NCI-H1105 treated with DMSO at 0.1 percent for 48 hours (cell line): ENCODE measurements around the gene SF3A2.
A peak's percentile ranks its signal among the peaks of the same experiment; 100 is the strongest.
"Not testable (repeated sequence)": the region's sequence is repeated elsewhere in the genome, so short reads cannot be mapped to it uniquely, and the experiment has no call there.

ENCODE experiments used
- DNase-seq: peaks from one replicate; lab custom pipeline; 2025; lab: John Stamatoyannopoulos, UW

SF3A2 gene, protein sequence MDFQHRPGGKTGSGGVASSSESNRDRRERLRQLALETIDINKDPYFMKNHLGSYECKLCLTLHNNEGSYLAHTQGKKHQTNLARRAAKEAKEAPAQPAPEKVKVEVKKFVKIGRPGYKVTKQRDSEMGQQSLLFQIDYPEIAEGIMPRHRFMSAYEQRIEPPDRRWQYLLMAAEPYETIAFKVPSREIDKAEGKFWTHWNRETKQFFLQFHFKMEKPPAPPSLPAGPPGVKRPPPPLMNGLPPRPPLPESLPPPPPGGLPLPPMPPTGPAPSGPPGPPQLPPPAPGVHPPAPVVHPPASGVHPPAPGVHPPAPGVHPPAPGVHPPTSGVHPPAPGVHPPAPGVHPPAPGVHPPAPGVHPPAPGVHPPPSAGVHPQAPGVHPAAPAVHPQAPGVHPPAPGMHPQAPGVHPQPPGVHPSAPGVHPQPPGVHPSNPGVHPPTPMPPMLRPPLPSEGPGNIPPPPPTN

DNA sequence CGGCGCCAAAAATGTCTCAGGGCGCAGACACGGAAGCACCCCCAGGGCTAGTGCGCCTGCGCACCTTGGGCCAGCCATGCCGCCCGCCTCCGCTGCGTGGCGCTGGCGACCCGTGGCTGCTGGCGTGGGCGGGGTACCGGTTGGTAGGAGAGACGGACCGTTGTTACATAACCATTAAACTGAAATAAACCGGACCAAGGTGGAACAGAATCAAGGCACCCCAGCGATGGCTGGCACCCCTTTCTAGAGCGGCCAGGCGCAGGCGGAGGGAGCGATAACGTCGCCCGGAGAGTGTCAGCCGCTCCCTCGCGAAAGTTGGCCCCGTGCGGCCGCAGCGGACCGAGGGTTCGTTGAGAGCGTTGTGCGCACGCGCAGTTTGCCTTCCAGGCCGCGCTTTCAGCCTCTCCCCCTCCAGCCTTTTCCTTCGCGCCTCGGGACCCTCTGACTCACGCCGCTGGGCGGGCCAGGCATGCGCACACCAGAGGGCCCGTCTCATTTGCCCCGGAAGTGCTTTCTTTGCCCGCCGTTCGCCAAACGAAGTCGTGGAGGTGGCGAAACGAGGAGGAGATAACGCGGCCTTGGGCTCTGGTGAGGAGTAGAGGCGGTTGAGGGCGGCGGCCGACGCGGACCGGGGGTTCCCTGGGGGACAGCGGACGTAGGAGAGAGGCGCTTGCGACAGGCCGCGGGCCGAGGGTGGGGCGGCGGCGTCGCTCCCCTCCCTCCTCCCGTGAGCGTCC lies at the start of gene SF3A2, which contains the start of gene PLEKHJ1:
SF3A2 (plus strand) TSS at position 511 of the 737 bp plus-strand sequence. CDS start 6,595 bp downstream, outside the sequence.
PLEKHJ1 (minus strand) TSS at position 16 of the 737 bp plus-strand sequence. CDS start 81 bp downstream, outside the sequence.
- peak; percentile 99 for DNase-seq

DNA sequence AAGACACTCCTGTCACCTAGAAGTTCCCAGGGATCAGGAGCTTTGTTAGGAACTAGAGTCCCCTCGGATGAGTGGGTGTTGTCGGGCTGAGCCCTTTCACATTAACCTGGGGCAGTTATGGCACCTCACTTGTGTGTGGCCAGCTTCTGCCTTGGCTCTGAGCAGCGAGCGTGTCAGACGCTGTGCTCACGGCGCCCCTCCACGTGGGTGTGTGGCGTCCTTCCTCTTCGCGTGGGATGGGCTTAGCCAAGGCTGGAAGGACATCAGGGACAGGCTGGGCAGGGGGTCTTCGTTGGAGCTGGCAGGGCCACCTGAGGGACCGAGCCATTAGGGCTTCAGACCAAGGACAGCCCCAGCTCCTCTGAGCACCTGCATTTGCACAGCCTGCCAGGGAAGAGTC lies 49.5 kb upstream of the SF3A2 start:
- no peak for DNase-seq

DNA sequence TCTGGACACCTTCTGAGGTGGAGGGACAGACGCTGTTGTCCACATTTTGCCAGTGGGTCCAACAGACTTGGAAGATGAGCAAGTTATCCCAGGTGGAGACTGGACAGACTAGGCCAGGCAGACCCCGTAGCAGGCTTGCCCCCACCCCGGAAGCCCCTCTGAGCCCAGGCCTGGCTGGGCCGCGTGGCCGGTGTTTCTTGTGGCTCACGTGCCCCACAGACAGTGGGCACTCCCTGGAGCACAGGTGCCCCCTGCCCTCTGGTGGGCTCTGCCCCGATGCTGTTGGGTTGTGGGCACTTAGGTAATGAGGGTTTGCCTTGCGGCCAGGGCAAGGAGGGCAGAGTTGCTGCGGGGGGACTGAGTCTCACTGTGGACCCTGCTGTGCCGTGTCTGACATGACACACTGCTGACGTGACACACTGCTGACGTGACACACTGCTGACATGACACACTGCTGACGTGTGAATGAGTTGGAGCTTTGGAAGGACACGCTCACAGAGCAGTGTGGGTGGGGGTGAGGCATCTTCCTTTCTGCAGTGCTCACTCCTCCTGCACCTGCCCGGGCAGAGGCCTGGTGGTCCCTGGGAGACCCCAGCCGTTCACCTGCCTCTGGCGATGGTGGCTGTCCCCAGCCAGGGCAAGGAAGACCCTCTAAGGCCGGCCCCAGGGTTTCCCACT lies 47.8 kb upstream of the SF3A2 start:
- no peak for DNase-seq

DNA sequence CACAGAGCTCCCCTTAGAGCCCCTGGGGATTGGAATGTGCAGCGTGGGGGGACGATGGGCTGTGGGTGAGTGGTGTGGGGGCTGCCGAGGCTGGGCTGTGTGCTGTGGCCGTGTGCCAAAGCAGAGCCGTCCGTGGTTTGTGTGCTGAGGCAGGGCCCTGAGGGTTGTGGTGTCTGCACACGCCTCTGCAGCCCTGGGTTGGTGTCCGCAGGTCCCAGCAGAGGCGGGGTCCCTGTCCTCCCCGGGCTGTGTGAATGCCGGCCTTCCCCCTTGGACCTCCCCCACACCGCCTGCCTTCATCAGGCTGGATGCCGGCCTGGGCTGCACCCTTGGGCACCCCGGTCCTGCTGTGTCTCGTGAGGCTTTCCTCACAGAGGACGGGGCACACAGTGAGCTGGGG lies 46.7 kb upstream of the SF3A2 start:
- no peak for DNase-seq

DNA sequence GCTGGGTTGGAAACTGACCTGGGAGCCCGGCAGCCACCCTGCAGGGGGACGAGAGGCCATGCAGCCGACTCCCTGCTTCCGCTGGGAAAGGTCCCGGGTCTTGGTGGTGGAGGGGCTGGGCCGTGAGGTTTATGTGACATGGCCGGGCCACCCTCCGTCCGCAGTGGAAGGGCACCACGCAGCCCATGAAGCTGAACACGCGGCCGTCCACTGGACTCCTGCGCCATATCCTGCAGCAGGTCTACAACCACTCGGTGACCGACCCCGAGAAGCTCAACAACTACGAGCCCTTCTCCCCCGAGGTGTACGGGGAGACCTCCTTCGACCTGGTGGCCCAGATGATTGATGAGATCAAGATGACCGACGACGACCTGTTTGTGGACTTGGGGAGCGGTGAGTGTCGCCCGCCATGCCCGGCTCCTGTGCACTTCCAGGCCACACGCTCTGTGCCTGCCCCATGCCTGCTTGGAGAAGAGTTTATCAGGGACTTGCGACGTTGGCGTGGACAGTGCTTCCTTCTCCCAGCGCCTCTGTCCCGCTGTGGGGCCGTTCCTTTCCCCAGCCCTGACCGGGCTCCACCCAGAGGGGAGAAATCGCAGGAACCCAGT lies 45.7 kb upstream of the SF3A2 start:
- no peak for DNase-seq

DNA sequence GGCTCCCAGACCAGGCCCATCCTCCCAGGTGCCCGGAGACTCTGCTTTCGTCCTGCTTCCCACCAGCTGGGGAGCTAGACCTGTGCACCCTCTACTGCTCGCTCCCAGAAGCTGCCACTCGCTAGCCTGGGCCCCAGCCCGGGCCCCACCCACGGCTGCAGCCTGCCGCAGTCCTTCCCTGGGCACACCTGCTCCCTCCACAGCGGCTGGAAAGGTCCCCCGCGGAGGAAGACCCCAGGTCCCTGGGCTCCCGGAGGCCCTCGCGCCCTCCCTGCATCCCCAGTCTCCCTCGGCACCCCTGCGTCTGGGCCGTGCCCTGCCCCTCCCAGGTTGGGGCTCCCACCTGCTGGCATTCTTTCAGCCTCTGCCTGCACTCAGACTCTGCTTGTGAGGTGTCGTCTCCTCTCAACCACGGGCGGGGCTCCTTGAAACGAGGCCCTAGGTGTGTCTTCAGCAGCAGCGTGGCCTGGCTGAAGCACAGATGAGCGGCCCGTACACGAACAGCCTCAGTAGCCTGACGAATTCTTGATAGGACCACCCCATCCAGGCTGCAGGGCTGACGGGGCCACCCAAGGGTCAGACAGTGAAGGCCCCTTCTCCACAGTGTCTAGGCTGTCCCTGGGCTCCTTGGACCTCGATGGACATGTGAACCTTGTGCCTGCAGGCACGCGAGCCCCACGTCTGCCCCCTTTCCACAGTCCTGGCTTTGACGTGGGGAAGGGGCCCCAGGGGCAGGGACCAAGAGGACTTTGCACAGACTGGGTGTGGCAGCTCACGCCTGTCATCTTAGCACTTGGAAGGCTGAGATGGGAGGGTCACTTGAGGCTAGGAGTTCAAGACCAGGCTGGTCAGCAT lies 44.9 kb upstream of the SF3A2 start:
- DNase-seq = no peak

DNA sequence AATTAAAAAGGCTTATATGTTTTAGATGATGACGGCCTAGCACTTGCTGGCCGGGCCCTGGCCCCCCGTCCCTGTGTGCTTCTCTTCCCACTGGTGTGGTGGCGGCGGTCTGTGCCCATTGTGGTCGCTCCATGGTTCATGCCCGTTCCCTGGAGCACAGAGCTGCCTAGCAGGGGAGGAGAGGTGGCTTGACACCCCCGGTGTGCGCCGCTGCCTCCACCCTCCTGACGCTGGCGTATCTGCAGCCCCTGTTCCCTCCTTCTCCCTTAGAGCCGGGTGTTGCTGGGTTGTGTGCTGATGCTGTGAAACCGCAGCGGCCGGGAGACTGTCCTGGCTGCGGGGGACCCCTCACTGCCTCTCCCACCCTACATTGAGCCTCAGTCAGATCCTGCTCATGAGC lies 43.8 kb upstream of the SF3A2 start:
- no peak for DNase-seq

DNA sequence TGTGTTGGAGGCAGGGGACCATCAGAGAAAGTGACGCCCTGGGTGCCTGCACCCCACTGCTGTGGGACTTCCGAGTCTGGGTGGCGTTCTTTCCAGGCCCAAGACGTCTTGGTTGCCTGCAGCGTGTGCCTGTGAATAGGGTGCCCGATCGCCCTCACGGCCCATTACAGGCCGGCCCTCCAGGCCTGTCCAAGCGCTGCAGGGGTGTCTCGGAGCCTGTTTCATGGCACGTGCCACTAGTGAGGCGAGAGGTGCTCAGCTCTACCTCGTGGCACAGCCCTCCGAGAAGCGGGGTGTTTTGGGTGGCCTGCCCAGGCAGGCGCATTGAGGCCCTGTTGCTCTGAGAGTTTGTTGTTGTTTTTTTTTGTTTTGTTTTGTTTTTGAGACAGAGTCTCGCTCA lies 42.8 kb upstream of the SF3A2 start:
- no peak for DNase-seq

DNA sequence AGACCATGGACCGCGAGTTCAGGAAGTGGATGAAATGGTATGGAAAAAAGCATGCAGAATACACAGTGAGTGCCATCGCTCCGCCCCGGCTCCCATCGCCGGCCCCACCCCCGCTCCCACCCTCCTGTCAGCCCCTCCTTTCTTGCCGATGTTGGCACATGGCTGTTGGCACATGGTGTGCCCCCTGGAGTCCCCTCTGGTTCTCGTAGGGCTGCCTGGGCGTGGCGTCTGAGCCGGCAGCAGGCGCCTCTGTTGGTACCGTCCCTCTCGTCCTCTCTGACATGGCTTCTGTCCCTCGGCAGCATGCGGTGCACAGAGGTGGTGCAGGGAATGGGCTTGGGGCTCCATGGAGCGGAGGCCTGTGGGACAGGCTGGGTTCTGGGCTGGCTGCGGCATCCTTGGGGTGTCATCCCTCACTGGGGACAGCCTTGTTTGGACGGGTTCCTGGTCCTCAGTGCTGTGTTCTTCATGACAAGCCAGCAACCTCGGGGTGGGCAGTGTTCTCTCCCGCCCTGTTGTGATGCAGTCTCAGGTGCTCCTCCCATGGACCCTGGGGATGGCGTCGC lies 42.0 kb upstream of the SF3A2 start:
- no peak for DNase-seq

DNA sequence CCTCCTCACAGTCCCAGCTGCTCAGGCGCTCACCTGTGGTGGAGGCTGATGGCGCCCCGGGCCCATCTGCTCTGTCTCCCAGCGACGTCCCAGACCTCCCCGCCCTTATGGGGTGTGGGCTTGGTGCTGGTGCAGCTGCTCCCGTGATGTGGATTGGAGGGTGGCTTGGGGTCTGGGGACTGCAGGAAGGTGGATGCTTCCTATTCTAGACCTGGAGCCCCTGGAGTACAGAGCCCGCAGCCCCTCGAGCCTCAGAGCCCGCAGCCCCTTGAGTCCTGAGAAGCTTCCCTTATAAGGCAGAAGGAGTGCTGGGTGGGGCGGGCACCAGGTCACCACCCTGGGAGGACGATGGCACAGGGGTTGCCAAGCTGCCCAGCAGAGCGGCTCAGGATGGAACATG lies 41.3 kb upstream of the SF3A2 start:
- no peak for DNase-seq

DNA sequence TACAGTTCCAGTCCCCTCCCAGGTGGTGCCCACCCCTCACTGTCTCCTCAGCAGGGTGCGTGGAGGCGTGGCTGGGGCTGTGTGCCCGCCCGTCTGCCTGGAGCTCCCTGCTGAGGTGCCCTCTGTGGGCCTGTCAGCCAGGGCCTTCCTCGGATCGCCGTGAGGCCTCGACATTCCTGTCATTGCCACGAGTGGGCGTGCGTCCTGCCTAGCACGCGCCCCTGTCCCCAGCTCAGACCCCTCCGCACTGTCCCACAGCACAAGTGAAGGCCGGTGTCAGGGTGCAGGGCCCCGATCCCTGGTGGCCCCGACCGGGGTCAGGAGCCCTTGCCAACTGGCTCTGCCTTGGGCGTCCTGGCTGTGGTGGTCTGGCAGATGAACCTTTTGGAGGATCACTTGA lies 40.7 kb upstream of the SF3A2 start:
- DNase-seq = no peak

DNA sequence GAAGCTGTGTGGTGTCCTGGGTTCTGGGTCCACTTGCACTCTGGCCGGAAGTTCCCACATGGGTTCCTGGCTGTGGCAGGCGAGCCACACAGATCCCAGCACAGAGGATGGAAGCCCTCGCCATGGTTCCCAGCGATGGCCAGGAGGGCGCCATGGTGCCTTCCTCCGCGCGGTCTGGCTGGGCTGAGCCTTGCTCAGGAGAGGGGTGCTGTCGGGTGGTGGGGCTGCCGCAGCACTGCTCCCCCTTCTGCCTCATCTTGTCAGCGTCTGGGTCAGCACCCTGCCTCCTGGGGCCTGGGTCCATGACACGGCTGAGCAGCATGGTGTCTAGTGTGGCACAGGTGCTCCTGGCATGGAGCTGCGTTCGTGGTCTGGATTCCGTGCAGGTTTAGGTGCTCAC lies 39.4 kb upstream of the SF3A2 start:
- no peak for DNase-seq

DNA sequence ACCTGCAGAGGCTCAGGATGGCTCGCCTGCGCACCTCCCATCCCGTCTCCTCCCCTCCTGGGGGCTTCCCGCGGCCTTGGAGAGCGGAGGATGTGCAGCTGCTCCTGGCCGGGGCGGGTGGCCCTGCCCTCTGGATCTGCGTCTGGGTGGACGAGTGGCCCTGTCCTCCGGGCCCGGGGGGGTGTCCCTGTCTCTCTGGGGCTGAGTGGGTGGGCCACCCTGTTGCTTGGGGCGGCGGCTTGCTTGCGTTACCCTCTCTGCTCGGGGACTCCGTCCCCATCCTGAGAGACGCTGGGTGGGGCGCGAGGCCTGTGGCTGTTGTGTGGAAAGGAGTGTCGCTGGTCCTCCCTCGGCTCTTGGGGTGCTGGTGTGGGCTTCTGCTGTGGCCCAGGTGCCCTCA lies 38.3 kb upstream of the SF3A2 start:
- DNase-seq = no peak

DNA sequence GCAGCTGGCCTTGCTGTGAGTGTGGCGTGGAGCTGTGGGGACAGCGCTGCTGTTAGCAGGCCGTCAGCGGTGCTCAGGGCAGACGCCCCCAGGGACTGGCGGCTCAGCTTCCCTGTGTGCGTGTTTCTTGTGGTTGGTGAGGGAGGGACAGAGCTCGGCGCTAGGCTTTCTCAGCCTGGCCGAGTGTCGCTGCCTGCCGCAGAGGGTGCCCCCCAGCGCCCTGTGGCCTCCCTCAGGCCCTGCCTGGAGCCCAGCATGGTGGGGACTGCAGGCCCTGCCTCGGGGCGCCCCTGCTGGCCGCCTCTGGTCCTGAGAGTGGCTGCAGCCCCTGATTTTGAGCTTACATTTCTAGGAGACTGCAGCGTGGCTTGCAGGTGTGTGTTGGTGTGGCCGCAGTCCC lies 37.4 kb upstream of the SF3A2 start:
- DNase-seq = no peak

DNA sequence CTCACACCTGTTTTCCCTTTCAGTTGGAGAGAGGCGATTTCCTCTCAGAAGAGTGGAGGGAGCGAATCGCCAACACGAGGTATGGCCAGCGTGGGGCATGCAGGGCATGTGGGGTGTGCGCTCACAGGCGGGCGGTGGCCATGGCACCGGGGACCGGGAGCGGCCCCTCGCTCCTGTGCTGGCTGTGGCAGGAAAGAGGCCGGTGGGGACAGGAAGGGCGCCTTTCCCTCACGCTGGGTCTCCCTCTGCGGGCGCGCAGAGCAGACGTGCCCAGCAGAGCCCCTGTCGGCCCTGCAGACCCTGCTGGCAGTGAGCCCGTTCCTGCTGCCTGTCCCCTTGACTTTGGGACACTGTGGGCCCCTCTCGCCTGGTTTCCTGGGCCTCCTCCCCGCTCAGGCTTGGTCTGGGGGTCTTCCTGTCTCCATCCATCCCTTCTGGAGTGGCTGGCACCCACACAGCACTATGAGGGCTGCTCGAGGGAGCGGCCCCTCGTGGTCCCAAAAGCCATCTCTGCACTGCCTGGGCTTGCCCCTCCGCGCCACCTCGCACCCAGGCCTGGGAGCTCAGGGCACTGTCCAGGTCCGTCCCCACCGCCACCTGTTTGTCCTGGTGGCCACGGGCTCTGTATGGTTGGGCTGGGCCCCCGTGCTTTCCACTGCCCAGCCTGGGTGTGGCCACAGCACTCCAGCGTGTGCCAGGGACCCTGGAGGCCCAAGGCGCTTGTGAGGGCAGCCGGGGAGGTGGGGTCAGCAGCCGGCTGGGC lies 36.6 kb upstream of the SF3A2 start:
- DNase-seq = no peak

DNA sequence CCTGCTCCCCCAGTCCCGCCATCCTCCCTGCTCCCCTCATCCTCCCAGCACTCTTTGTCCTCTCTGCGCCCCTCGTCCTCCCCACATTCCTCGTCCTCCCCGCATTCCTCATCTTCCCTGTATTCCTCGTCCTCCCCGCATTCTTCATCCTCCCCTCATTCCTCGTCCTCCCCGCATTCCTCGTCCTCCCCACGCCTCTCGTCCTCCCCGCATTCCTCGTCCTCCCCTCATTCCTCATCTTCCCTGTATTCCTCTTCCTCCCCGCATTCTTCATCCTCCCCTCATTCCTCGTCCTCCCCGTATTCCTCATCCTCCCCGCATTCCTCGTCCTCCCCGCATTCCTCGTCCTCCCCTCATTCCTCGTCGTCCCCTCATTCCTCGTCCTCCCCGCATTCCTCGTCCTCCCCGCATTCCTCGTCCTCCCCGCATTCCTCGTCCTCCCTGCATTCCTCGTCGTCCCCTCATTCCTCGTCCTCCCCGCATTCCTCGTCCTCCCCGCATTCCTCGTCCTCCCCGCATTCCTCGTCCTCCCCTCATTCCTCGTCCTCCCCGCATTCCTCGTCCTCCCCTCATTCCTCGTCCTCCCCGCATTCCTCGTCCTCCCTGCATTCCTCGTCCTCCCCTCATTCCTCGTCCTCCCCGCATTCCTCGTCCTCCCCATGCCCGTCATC lies 35.9 kb upstream of the SF3A2 start:
- DNase-seq = not testable (repeated sequence)

DNA sequence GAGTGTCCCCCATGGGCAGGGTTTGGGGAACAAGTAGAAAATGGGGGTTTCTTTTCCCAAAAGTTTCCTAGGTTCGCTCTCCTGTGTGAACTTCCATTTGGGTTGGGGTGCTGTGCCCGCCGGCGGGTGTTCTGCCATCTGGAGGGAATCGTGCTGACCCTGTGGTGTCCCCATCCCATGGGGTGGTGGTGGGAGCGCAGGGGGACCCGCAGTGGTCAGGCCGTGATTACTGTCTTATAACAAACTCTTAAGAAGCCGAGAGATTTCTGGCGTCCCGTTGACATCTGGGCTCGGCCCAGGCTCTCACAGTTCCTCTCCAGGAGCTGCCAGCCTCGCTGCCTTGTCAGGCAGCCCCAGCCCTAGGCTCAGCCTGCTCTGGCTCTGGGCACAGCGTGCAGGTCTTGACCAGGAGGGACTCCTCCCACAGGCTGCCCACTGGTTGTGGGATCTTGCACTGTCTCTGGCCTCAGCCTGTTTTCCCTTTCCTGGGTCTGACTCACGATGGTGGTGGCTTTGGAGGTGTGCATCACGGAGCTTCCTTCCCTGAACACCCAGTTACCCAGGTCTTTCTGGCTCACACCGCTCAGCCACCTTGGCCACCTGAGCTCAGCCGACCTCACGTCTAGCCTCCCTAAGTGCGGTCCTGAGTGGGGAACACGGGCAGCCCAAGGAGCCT lies 35.0 kb upstream of the SF3A2 start:
- DNase-seq = no peak

DNA sequence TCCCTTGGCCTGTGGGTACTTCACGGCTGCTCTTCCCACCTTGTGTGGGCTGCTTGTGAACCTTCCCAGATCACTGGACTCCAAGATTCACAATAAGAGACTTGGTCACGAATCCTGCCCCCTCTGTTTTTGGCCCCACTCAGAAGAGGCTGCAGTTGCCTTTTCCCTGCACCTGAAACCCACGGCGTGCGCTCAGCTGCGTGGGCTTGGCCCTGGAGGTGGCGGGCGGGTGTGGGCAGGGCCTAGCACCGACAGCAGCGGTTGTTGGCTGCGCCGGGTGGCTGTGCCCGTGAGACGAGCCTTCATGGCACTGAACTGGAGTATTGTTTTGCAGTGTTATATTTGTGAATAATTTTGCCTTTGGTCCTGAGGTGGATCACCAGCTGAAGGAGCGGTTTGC lies 34.3 kb upstream of the SF3A2 start:
- no peak for DNase-seq

DNA sequence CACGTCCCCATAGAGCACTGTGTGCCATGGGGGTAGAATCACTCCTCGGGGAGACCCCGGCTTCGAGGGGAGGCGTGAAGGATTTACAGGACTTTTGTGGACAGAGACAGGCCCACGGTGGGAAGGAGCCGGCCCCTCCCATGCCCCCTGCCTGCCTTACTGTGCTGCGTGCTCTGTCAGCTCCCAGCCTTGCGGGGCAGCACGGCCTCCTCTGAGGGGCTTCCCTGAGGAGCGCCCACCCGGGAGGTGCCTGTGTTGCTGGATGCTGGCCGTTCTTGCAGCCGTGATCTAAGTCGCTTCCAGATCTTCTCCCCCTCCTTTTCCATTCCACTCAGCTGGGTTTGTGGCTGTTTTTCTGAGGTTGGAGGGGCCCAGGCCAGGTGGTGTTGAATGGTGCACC lies 29.6 kb upstream of the SF3A2 start:
- DNase-seq = no peak
